Keratinocyte (primary cell): ENCODE results near the gene CD81. TPM values are rescaled to one million over a fixed set of nuclear protein-coding genes. Genes with fewer than 3 reads are reported as not detected.
A peak's percentile ranks its signal among the peaks of the same experiment; 100 is the strongest.

Experiments
- DNase-seq: peaks from one replicate; pipeline ENCODE4 v3.0.0-alpha.2; 2011; ENCODE audit warnings: low read depth, missing footprints, low spot score
- FAIRE-seq: peaks from 2 replicates; lab custom pipeline; 2011; peaks lifted over from hg19 to GRCh38; lab: Jason Lieb, UNC
- H2AFZ ChIP-seq: 2 replicates; pipeline ENCODE4 v1.6.0; 2012; ENCODE audit warnings: low read length, control low read depth, inconsistent platforms; ENCODE audit not compliant: control insufficient read depth
- H3K27ac ChIP-seq: 2 replicates; pipeline ENCODE4 v1.5.1; 2011; ENCODE audit warnings: low read length; ENCODE audit not compliant: control insufficient read depth, insufficient read depth
- H3K27me3 ChIP-seq: 3 replicates; pipeline ENCODE4 v1.6.0; 2011; ENCODE audit warnings: low read length; ENCODE audit not compliant: control insufficient read depth, insufficient read depth; ENCODE audit errors: extremely low read depth
- H3K36me3 ChIP-seq, 2 experiments: 2 replicates in 1 of 2; 3 replicates in 1 of 2; pipeline ENCODE4 v1.5.1; 2011; ENCODE audit warnings: low read length in 2 of 2, mild to moderate bottlenecking in 1 of 2; ENCODE audit not compliant: control insufficient read depth in 2 of 2, insufficient read depth in 2 of 2; ENCODE audit errors: extremely low read depth in 1 of 2
- H3K4me1 ChIP-seq: 3 replicates; pipeline ENCODE4 v1.5.1; 2011; ENCODE audit warnings: low read length; ENCODE audit not compliant: control insufficient read depth, insufficient read depth; ENCODE audit errors: extremely low read depth
- H3K4me2 ChIP-seq: 3 replicates; pipeline ENCODE4 v1.6.0; 2011; ENCODE audit warnings: low read depth, low read length; ENCODE audit not compliant: control insufficient read depth, insufficient read depth; ENCODE audit errors: extremely low read depth
- H3K4me3 ChIP-seq, 3 experiments: fragments of 200-600 bp in 1 of 3; sonication (generic) in 1 of 3; 2 replicates in 2 of 3; 3 replicates in 1 of 3; pipeline ENCODE4 v1.5.1; 2011 to 2016; ENCODE audit warnings: low read length in 3 of 3, mild to moderate bottlenecking in 3 of 3, control low read depth in 2 of 3, inconsistent platforms in 1 of 3, low read depth in 1 of 3, mixed read lengths in 1 of 3, mixed run types in 1 of 3, moderate library complexity in 1 of 3; ENCODE audit not compliant: control insufficient read depth in 2 of 3, insufficient read depth in 2 of 3; ENCODE audit errors: extremely low read depth in 1 of 3
- H3K79me2 ChIP-seq: 2 replicates; pipeline ENCODE4 v1.6.0; 2012; ENCODE audit warnings: low read length; ENCODE audit not compliant: control insufficient read depth, insufficient read depth
- H3K9ac ChIP-seq: 3 replicates; pipeline ENCODE4 v1.6.0; 2011; ENCODE audit warnings: low read length; ENCODE audit not compliant: control insufficient read depth, insufficient read depth; ENCODE audit errors: extremely low read depth
- H3K9me1 ChIP-seq: 3 replicates; pipeline ENCODE4 v1.6.0; 2011; ENCODE audit warnings: low read length; ENCODE audit not compliant: control insufficient read depth, insufficient read depth; ENCODE audit errors: extremely low read depth
- H3K9me3 ChIP-seq: 2 replicates; pipeline ENCODE4 v1.5.1; 2012; ENCODE audit warnings: low read depth, low read length; ENCODE audit not compliant: control insufficient read depth
- H4K20me1 ChIP-seq: 3 replicates; pipeline ENCODE4 v1.6.0; 2011; ENCODE audit warnings: low read length; ENCODE audit not compliant: control insufficient read depth, insufficient read depth; ENCODE audit errors: extremely low read depth
- CTCF ChIP-seq, 3 experiments: IDR thresholded peaks in 1 of 3; conservative IDR thresholded peaks in 1 of 3; optimal IDR thresholded peaks in 1 of 3; 2 replicates in 2 of 3; 3 replicates in 1 of 3; pipeline versions ENCODE3 to v1.5.1; 2011; ENCODE audit warnings: low read length in 3 of 3, mild to moderate bottlenecking in 3 of 3, moderate library complexity in 2 of 3, control low read depth in 1 of 3, inconsistent platforms in 1 of 3; ENCODE audit not compliant: insufficient read depth in 2 of 3; ENCODE audit errors: extremely low read depth in 1 of 3
- EZH2 ChIP-seq: IDR thresholded peaks from one replicate; pipeline ENCODE4 v1.6.1; 2012; ENCODE audit warnings: inconsistent platforms, mild to moderate bottlenecking, low read length, moderate library complexity
- dilution Hi-C: fragments of 300-500 bp; cut with MboI; formaldehyde crosslinking; loops from one replicate; pipeline ENCODE4 v1.7.0; 2020; ENCODE audit warnings: low sequenced_read_pairs; ENCODE audit not compliant: extremely low pct_ligation_motif_present
- polyA plus RNA-seq, 5 experiments: library from polyadenylated mRNA; depleted of rRNA in 3 of 5; stranded (reverse) in 3 of 5; stranded (forward) in 1 of 5; unstranded in 1 of 5; fragments of >200 nt; gene quantifications; 1 replicate in 1 of 5; 2 replicates in 3 of 5; 3 replicates in 1 of 5; pipeline versions ENCODE4 v1.2.1 to v1.2.3, GENCODE V29; 2011 to 2012; ENCODE audit warnings: missing spikeins in 2 of 5, low read depth in 1 of 5, low replicate concordance in 1 of 5

The CD81 gene
- polyA plus RNA-seq, 1 donor (not counting 4 experiments of a cell fraction or from before 2014, with no cell fraction given): 194 TPM

- H3K9me3 ChIP-seq: no peaks in the 10 kb centered on the region
- no peak overlapping the region for H2AFZ ChIP-seq
- H3K79me2 ChIP-seq: peaks cover 87% of the 10 kb centered on the region
- TF ChIP-seq EZH2: no peak
- TF ChIP-seq CTCF (optimal IDR thresholded peaks at IDR 0.05 in 1 of 3, IDR thresholded peaks at IDR 0.05 in 1 of 3, conservative IDR thresholded peaks at IDR 0.05 in 1 of 3; ENCODE audit: extremely low read depth in 1 of 3, insufficient read depth in 2 of 3, low read length in 3 of 3): no peak
- H3K4me2 ChIP-seq: peak overlapping the region; percentile 51
- H3K27me3 ChIP-seq: no peaks in the 10 kb centered on the region
- DNase-seq: no peak
- H3K36me3 ChIP-seq: peaks cover 28 to 46% of the 10 kb centered on the region in 2 experiments
- peak overlapping the region; percentile 26 for H3K27ac ChIP-seq
- FAIRE-seq: peak; percentile 65
- H3K4me3 ChIP-seq: no peak overlapping the region
- no peaks in the 10 kb centered on the region for H3K9me1 ChIP-seq
- H3K9ac ChIP-seq: peak overlapping the region; percentile 19
- peaks cover 35% of the 10 kb centered on the region for H3K4me1 ChIP-seq
- dilution Hi-C loops: no loop called here
- H4K20me1 ChIP-seq: peaks cover 36% of the 10 kb centered on the region
These were observed 13.6 kb downstream of the CD81 start for GRCh38 chr11:2390725-2391151.

- H4K20me1 ChIP-seq: peaks cover 30% of the 10 kb centered on the region
These were observed 14.3 kb downstream of the CD81 start for GRCh38 chr11:2391181-2391975.

More at GRCh38 chr11:2391181-2391975, 14.3 kb downstream of the CD81 start:
- no peak overlapping the region for H3K9ac ChIP-seq
- no peak overlapping the region for H2AFZ ChIP-seq
- peaks cover 30% of the 10 kb centered on the region for H3K4me1 ChIP-seq
- no peaks in the 10 kb centered on the region for H3K9me1 ChIP-seq
- FAIRE-seq: no peak
- no peak overlapping the region for H3K4me2 ChIP-seq
- dilution Hi-C loops: no loop called here
- TF ChIP-seq CTCF (optimal IDR thresholded peaks at IDR 0.05 in 1 of 3, IDR thresholded peaks at IDR 0.05 in 1 of 3, conservative IDR thresholded peaks at IDR 0.05 in 1 of 3; ENCODE audit: extremely low read depth in 1 of 3, insufficient read depth in 2 of 3, low read length in 3 of 3) (no peak), EZH2 (no peak)
- H3K36me3 ChIP-seq: peaks cover 26 to 44% of the 10 kb centered on the region in 2 experiments
- peaks cover 81% of the 10 kb centered on the region for H3K79me2 ChIP-seq
- H3K27ac ChIP-seq: no peak overlapping the region
- no peaks in the 10 kb centered on the region for H3K27me3 ChIP-seq
- H3K4me3 ChIP-seq: no peak overlapping the region
- DNase-seq: no peak
- no peaks in the 10 kb centered on the region for H3K9me3 ChIP-seq
